NCI-H2171 (cell line): ENCODE data around the gene IMP3.
"Not testable (repeated sequence)": the region's sequence is repeated elsewhere in the genome, so short reads cannot be mapped to it uniquely, and the experiment has no call there.

Source experiments
- DNase-seq: peaks from one replicate; lab custom pipeline; 2025; lab: John Stamatoyannopoulos, UW

IMP3 gene, protein sequence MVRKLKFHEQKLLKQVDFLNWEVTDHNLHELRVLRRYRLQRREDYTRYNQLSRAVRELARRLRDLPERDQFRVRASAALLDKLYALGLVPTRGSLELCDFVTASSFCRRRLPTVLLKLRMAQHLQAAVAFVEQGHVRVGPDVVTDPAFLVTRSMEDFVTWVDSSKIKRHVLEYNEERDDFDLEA

DNA sequence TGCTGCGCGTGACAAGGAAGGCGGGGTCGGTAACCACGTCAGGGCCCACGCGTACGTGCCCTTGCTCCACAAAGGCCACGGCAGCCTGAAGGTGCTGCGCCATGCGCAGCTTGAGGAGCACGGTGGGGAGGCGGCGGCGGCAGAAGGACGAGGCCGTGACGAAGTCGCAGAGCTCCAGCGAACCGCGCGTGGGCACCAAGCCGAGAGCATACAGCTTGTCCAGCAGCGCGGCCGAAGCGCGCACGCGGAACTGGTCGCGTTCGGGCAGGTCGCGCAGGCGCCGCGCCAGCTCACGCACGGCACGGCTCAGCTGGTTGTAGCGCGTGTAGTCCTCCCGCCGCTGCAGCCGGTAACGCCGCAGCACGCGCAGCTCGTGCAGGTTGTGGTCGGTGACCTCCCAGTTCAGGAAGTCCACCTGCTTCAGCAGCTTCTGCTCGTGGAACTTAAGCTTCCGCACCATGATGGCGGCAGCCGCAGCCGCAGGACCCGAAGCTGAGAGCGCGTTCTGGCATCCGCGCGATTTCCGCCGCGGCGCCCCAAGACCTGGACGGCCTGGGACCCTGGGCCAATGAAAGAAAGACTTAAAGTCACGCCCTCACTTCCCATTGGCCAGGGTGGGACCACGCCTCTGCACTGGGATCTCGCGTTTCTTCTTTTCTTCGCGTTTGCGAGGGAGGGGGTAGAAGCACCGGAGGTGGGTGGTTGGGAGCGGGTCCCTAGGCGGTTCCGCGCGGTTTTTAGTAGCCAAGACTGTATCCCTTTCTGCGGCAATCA lies at the start of gene IMP3:
Gene IMP3 (minus strand): TSS at position 516 of the 774 bp plus-strand sequence. CDS start 56 bp downstream, at position 460.
- DNase-seq = peak; percentile 98

DNA sequence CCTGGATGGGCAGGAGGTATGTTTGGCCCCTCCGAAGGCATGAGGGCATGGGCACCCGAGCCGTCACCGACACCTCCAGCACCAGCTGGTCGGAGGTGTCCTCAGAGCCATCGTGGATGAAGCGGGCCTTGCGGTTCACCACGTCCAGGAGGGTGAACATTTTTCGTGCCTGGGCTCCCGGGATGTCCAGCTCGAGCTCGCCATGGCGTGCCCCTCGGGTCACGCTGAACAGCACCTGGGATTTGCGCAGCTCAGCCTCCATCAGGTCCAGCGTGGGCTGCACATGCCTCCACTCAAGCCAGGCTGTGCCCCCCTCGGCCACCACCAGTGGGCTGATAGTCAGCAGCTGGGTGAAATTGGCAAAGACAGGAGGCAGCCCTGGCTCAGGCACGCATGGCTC lies 49.4 kb upstream of the IMP3 start:
- not testable (repeated sequence) for DNase-seq

DNA sequence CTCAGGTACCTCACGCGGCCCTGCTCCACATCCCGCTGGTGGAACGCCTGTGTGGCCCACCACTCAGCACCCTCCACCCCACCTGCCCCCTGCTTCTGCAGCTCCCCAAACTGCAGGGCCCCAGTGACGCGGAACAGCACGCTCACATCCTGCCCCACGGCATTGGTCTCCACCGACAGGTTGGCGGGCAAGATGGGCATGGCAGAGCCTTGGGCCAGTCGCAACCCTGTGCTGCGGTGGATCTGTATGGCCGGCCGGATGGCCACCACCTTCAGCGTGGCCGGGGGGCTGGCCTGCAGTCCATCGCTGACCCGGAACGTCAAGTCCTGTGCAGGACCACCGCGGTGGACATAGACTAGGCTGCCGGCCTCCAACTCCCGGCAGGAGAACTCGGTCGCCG lies 48.8 kb upstream of the IMP3 start:
- no peak for DNase-seq

DNA sequence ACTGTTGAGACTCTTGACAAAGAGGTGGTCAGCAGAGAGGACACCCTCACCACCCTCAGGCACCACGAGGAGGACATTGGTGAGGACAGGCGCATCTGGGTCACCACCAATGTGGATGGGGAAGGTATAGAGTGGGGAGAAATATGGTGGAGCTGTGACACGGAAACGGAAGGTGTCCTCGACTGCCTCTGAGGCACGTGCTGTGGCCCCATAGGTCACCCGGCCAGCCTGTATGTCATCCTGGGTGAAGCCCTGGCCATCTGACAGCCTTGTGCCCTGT lies 48.2 kb upstream of the IMP3 start:
- no peak for DNase-seq

DNA sequence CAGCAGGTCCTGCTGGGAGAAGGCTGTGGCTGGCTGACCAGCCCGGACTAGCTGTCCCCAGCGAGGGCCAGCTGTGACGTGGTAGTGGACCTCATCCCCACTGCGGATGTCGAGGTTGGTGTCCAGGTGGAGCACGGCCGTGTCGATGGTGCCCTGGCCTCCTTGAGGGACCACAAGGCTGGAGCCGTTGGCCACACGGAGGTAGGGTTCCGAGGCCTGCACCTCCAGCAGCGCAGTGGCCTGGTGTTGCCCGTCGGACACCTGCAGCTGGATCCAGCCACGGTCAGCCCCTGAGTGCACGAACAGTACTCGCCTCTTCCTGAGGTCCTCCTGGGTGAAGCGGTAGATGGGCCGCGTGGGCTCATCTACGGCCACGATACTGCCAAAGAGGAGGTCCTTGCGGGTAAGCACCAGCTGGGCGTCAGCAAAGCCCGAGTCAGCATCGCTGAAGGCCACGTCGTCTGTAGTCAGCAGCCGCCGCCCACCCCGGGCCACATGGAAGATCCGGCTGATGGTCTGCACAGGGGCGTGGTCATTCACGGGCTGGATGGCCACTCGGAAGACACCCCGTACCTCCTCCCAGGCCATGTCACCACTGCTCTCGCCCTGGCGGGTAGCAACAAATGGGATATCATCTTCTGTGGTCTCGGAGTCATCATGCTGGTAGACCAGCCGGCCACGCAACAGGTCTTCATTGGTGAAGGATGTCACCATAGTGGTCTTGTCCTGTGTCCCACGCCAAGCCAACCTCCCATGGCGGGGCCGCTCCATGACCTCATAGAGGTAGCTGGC lies 47.7 kb upstream of the IMP3 start:
- no peak for DNase-seq

DNA sequence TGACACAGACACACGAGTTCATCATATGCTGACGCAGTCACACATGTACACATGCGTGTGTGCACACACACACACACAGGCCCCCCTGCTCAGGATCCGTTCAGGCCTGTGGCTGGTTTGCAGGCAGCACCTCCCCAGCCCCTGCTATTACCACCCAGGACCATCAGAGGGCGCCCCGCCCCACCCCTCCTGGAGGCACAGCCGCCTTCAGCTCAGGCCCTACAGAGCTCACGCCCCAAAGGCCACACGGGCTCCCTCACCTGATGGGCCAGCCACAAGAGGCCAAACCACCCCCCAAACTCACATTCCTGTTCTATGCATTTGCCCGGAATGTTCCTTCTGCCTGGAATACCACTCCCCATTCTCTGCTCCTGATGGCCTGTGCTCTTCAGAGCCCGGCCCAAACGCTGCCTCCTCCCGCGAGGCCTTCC lies 46.2 kb upstream of the IMP3 start:
- DNase-seq = peak; percentile 21

DNA sequence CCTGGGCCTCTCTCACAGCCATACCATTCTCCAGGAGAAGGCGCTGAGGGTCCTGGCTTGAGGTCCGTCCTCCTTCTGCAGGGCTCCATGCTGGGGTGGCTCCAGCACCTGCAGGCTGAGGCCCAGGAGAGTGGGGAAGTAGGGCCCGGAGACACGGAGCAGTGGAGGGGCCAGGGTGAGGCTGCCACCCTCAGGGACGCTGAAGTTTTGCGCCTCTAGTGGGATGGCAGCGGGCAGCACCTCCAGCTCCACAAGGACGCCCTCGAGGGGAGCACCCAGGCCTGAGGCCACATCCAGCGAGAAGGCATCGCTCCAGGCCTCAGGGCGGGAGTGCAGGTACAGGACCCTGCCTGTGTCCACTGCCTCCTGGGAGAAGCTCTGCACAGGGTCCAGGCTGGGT lies 45.2 kb upstream of the IMP3 start:
- DNase-seq = no peak

DNA sequence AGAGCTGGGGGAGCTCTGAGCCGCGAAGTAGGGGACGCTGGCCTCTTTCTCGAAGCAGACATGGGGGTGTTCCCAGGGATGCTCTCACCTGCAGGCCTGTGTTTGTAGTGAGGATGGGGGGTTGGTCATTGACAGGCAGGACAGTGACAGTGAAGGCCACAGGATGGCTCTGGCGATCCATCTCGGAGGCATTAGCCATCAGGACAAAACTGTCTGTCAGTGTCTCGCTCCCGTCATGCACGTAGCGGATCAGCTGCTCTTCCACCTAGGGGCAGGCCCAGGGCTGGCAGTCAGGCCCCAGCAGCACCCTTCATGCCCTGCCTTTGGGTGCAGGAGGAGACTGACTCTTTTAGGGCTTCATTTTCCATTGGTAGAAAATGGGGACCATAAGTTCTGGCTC lies 44.6 kb upstream of the IMP3 start:
- DNase-seq = no peak

DNA sequence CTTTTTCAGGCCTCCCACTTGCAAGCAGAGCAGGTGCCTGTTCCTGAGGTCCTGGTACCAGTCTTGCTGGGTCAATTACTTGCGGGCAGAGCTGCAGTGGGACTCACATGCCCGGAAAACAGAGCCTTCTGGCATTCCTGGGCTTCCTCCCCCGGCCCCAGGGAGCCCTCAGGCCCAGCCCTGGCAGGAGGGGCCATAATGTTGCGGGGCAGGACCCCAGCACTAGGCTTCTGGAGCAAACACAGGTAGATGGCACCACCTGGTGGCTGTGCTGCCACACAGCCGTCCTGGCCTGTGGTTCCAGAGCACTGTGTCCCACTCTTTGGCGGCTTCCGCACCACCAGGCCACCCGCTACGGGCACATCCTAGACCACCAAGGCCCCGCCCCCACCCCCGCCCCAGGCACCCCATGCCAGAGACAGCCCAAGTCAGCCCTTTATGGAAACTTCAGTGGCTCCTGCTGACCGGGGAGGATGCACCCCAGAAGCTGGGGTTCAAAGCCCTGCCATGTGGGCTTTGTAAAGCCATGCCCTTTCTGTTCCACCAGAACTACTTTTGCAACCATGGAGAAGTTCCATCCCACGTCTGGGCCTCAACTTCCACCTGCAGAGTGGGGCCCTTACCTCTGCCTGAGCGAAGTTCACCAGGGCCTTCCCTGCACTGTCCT lies 43.8 kb upstream of the IMP3 start:
- DNase-seq = peak; percentile 20

DNA sequence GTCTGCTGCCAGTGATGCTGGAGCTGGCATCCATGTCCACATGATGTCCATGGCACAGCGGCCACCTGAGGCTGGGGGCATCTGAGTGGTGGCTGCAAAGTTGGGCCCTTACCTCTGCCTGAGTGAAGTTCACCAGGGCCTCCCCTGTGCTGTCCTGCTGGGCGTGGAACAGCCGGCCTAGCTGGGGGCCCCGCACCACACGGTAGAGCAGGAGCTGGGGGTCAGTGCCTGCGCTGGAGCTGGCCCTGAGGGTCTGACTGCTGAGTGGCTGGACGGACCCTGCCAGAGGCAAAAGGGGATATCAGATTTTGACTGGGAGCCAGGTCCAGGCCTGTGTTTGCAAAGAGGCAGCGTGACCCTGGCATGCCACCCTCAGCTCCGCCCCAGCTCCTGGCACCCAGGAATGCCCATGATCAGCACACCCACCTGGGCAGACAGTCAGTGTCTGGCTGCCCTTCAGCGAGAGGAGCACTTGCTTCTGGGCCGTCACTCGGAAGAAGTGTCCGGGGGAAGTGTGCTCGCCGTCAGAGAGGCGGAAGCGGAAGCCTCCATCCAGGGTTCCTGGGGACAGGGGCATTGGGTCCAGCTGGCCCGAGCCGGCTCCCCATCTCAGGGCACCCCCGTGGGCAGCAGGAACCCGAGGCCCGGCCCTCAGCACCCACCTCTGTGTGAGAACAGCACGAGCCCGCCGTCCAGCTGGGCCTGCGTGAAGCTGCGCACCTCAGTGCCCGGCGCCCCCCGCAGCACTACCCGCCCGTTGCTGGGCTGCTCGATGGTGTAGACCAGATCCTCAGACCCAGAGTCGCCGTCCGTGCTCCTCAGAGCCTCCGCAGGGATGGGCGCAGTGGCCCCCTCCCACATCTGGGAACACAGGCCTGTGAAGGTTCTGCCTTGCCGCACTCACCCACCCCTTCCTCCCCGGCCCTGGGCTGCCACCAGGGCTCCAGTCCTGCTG lies 42.4 kb upstream of the IMP3 start:
- no peak for DNase-seq

DNA sequence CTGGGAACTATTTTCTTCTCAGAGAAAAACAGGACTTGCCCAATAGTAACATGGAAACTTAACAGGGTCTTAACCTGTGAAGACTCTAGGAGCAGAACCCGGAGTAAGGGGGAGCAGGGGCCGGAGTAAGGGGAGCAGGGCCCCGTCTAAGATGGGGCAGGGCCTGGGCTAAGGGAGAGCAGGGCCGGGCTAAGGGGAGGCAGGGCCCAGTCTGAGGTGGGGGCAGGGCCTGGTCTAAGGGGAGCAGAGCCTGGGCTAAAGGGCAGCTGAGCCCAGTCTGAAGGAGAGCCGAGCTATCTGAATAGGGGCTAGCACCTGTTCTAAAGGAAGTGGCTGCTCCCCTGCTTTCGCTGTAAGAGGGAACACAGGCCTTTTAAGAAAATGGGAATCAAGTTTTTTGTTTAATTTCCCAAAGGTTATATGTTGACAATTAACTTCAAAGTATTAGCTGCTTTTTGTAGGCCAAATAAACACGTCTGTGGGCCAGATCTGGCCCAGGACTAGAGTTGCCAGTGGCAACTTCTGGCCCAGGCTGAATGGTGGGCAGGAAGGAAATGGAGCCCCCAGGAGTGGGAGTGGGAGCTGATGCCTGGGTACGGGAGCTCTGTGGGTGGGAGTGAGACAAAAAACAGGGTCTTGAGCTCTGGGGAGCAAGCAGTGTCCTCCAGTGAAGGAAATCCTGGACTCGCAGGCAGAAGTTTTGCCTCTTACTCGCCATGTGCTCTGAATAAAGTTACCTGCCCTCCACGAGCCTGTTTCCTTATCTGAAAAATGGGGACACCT lies 40.2 kb upstream of the IMP3 start:
- DNase-seq = no peak

DNA sequence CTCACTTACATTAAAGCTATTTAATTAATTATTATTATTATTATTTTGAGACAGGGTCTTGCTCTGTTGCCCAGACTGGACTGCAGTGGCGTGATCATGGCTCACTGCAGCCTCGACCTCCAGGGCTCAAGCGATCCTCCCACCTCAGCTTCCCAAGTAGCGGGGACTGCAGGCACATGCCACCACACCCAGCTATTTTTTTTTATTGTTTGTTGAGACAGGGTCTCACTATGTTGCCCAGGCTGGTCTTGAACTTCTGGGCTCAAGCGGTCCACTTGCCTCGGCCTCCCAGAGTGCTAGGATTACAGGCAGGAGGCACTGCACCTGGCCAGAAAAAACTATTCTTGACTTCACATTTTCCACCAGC lies 38.3 kb upstream of the IMP3 start:
- DNase-seq = not testable (repeated sequence)

DNA sequence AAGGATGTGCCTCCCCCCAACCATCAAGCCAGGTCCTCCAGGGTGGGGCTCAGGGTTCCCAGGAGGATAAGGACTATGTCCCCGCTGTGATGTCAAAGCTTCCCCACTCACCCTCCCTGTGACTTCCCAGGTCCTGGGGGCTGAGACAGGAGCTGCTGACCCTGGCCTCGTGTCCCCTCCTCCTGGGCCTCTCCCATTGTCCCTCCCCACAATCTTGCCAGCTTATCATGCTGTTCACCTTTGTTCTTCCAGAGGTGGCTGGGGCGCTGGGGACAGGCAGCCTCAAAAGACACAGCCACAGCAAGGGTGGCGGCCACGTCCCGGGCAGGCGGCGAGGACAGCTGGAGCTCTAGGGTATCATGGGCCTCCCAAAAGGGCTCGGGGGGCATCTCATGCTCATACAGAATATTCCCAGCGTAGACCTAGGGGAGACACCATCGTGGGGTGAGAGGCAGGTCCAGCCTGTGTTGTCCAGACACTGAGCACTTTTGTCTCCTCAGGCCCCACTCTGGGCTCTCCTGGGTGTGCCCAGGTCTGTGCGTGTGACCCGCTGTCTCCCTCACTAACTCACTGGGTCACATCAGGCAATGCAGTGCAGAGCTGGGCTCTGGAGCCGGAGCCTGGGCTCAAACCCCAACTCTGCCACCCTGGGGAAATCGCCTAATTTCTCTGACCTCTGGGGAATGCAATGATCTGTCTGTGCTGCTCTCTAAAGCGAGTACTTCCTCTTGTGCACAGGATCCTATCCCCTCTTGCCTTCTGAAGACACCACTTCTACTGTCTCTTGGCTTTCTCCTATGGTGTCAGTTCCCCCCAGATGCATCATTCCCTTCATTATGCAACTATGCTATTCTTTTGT lies 37.7 kb upstream of the IMP3 start:
- no peak for DNase-seq

DNA sequence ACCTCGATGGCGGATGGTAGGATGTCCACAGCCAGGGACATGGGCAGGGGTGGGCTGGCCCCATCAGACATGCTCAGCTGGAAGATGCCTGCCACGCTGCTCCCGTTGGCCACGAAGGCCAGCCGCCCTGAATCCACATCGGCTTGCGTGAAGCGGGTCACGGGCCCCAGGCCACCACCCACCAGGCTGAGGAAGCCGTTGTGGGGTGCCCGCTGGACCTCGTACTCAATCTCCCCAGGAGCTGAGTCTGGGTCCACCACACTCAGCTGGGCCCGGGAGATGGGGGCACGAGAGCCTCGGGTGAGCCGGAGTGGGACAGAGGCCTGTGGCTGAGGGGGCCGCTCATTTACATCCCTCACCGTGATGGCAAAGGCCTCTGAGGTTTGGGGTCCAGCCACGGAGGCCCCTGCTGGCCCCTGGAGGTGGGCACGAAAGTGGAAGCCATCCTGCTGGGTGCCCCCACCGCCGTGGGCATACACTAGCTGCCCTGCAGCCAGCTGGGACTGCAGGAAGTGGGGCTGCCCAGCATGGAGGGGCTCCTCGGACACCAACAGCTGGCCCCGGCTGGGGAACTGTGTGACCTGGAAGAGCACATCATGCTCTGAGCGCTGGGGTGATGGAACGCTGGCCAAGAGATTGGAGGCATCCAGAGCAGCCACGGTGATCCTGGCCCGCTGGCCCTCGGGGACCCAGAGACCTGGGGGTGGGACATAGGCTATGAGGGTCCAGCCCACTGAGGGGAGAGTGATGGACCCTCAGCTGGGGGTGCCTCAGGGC lies 36.9 kb upstream of the IMP3 start:
- DNase-seq = no peak

DNA sequence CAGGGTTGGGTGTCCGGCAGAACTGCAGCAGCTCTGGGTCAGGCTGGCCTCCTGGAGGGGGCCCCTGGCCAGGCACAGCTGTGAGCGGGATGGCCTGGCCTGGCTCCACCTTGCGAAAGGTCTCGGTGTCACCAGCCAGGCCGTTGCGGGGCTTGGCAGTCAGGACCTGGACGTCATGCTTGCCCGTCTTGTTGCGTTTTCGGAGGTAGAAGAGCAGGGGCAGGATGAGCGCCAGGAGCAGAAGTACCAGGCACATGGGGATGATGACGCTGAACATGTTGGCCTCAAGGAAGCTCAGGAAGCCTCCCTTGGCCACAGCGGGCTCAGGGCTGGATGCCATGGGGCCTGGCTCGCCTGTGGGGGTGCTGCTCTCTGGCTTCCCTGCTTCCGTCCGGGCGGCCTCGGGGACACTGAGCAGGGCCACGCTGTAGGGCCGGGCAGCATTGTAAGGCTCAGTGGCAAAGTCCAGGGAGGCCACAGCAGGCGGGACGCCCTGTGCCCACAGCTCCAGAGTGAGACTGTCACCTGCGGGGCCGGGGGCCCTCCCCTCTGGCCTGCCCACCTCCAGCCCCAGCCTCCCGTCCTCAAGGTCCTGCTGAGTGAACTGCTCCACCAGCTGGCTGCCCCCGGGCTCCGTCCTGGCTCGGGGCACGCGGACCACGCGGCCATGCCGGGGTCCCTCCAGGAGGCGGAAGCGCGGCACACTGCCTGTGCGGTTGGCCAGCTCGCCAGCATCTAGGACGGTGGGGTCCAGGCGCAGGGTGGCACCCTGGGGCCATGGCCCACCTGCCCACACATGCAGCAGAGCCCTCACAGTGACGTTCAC lies 35.8 kb upstream of the IMP3 start:
- no peak for DNase-seq

DNA sequence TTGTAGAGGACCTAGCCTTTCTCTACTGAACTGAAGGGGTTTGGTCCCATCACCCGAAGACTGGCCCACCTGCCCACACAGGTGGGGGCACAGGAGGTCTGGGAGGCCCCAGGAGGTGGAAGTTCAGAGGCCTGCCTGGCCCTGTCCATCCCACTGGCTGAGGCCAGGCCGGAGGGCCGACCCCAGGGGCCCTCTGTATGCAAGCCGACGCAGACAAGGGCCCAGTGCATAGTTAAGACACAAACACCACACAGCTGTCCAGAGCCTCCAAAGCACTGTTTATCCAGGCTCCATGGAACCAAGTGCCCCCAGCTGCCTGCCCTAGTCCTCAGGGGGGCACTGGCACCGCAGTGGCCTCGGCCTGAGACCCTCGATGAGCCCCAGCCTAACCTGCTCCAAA lies 34.3 kb upstream of the IMP3 start:
- no peak for DNase-seq

DNA sequence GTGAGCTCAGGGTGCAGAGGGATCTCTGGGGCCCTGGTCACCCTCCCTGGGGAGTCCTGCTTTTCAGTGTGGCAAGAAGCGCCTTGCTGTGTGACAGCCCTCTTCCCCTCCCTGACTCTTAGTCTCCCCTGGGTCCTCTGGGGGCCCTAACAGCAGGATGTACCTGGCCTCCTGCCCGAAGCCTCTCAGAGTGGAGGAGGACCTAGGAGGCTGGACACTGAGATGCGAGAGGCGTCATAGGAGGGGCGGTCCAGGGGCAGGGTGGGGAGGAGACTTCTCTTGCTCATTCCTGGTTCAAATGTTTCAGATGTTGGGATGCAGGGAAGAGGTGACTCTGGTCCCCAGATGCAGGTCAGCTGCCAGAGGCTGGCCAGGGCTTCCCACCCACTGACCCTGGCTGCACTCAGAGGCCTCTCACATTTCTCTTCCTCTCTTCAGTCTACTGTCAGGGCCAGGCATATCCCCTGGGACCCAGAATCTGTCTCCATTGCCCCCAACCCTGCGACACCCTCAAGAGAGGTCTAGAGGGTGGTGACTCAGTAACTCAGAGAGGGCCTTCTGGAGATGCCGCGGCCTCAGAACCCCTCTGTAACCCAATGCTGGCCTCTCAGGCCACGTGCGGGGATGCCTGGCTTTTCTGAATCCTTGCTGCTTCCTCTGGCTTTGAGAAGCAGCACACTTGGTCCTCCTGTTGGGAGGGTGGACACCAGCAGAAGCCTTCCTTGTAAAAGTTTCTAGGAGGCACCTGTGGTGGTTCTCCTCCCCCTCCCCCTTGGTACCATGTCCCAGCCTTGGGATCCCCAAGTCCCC lies 33.6 kb upstream of the IMP3 start:
- DNase-seq = no peak
